ENCODE results near the gene PLK3. TPM values are rescaled to one million over a fixed set of nuclear protein-coding genes. Genes with fewer than 3 reads are reported as not detected.

PLK3 gene
- total and polyA plus RNA-seq, 2 of the 4 experiments (the other 2 are of a cell fraction): 15.8 to 51.6 TPM

DNA sequence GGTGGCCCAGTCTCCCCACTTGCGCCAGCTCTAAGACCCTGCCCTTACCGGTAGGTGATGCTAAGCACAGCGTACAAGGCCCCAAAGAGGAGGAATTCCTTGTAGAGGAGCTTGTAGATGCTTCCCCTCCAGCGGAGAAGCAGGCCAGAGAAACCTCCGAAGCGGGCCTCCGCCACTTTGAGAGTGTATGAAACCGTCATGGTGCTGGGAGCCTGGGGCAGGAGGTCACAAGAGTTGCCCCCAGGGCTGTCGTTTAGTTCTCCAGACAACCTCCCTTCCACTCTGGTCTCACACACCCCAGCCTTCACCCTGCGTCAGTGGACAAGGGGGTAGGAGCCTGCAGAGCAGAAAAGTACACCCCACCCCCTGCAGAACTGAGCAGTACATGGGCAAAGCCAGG is 12.7 kb upstream of the PLK3 start:
- in situ Hi-C loops (cut with MboI; ENCODE audit: low sequenced_read_pairs): no loop called here

More for the DNA sequence above, 12.7 kb upstream of the PLK3 start:
- Histone ChIP-seq H3K4me2 (ENCODE audit: low read depth, low read length) (no peak overlapping the region), H3K4me1 (ENCODE audit: control insufficient read depth, insufficient read depth, low read length) (peaks cover 8% of the 10 kb centered on the region; the same call in 1 of the 2 replicates), H3K56ac (ENCODE audit: extremely low read depth, insufficient read depth, low read length) (no peak overlapping the region), H3K9me1 (ENCODE audit: insufficient read depth, low read length) (no peaks in the 10 kb centered on the region), H3K23ac (ENCODE audit: low read depth, low read length) (no peak overlapping the region), H3K4ac (ENCODE audit: low read depth, low read length) (no peak overlapping the region), H4K20me1 (ENCODE audit: insufficient read depth, low read length) (no peaks in the 10 kb centered on the region), H3K14ac (replicated peaks; ENCODE audit: low read depth, low read length) (no peak overlapping the region), H2BK15ac (ENCODE audit: low read depth, low read length) (no peak overlapping the region), H2BK20ac (ENCODE audit: low read depth, low read length) (no peak overlapping the region), H4K91ac (ENCODE audit: insufficient read depth, low read depth, low read length) (no peak overlapping the region), H3K18ac (ENCODE audit: low read depth, low read length) (no peak overlapping the region), H4K5ac (ENCODE audit: low read depth, low read length) (no peak overlapping the region), H3K27me3 (ENCODE audit: control insufficient read depth, insufficient read depth, low read length) (peaks cover 2% of the 10 kb centered on the region; the same call in 1 of the 2 replicates), H3K9me3 (ENCODE audit: control insufficient read depth, insufficient read depth, low read length) (no peaks in the 10 kb centered on the region), H2BK120ac (ENCODE audit: low read depth, low read length) (no peak overlapping the region), H3K36me3 (ENCODE audit: control insufficient read depth, insufficient read depth, low read length) (no peaks in the 10 kb centered on the region), H2BK5ac (ENCODE audit: low read depth, low read length, poor library complexity, severe bottlenecking) (no peak overlapping the region), H3K79me1 (ENCODE audit: low read depth in 1 of 2, low read length in 2 of 2) (no peaks in the 10 kb centered on the region), H4K8ac (ENCODE audit: low read depth in 2 of 2, low read length in 2 of 2) (no peak overlapping the region), H2AFZ (replicated peaks; ENCODE audit: low read length, poor library complexity) (peak overlapping the region; percentile 4), H3K4me3 (ENCODE audit: insufficient read depth, low read depth, low read length) (no peak overlapping the region), H2AK5ac (ENCODE audit: low read depth, low read length) (no peak overlapping the region), H3K9ac (ENCODE audit: low read depth, low read length) (no peak overlapping the region), H2AK9ac (replicated peaks; ENCODE audit: low read depth, low read length, poor library complexity) (no peak overlapping the region), H3K27ac (ENCODE audit: insufficient read depth, low read length) (no peak overlapping the region)
- ATAC-seq (ENCODE audit: low read depth) (no peak), DNase-seq (no peak)
- POLR2A ChIA-PET (ENCODE audit: unreplicated experiment): no interaction called here
- TF ChIP-seq SMC3 (IDR thresholded peaks at IDR 0.05; ENCODE audit: low read depth, low read length) (no peak), NFE2L2 (IDR thresholded peaks at IDR 0.05; ENCODE audit: low read depth, low read length) (no peak), CHD1 (IDR thresholded peaks at IDR 0.05; ENCODE audit: low read depth, low read length) (no peak), MXI1 (IDR thresholded peaks at IDR 0.05; ENCODE audit: borderline replicate concordance, low read depth, low read length) (no peak), CEBPB (IDR thresholded peaks at IDR 0.05; ENCODE audit: low read depth, low read length) (no peak), MAZ (IDR thresholded peaks at IDR 0.05; ENCODE audit: borderline replicate concordance, low read depth, low read length) (no peak), RAD21 (IDR thresholded peaks at IDR 0.05; ENCODE audit: low read length) (no peak), BHLHE40 (IDR thresholded peaks at IDR 0.05; ENCODE audit: low read depth, low read length) (no peak)
- TF ChIP-seq, protein P1, sequence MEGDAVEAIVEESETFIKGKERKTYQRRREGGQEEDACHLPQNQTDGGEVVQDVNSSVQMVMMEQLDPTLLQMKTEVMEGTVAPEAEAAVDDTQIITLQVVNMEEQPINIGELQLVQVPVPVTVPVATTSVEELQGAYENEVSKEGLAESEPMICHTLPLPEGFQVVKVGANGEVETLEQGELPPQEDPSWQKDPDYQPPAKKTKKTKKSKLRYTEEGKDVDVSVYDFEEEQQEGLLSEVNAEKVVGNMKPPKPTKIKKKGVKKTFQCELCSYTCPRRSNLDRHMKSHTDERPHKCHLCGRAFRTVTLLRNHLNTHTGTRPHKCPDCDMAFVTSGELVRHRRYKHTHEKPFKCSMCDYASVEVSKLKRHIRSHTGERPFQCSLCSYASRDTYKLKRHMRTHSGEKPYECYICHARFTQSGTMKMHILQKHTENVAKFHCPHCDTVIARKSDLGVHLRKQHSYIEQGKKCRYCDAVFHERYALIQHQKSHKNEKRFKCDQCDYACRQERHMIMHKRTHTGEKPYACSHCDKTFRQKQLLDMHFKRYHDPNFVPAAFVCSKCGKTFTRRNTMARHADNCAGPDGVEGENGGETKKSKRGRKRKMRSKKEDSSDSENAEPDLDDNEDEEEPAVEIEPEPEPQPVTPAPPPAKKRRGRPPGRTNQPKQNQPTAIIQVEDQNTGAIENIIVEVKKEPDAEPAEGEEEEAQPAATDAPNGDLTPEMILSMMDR (conservative IDR thresholded peaks at IDR 0.05; ENCODE audit: low read depth, low read length): no peak
- TF ChIP-seq, protein P2, sequence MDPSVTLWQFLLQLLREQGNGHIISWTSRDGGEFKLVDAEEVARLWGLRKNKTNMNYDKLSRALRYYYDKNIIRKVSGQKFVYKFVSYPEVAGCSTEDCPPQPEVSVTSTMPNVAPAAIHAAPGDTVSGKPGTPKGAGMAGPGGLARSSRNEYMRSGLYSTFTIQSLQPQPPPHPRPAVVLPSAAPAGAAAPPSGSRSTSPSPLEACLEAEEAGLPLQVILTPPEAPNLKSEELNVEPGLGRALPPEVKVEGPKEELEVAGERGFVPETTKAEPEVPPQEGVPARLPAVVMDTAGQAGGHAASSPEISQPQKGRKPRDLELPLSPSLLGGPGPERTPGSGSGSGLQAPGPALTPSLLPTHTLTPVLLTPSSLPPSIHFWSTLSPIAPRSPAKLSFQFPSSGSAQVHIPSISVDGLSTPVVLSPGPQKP (IDR thresholded peaks at IDR 0.05; ENCODE audit: borderline replicate concordance, low read depth, low read length): no peak
- no CpG with 5 or more reads among the region's 10 CpGs for WGBS, 2 experiments (ENCODE audit: extremely low coverage in 2 of 2, insufficient read length in 1 of 2)
- intact Hi-C loops (cut with micrococcal nuclease) (no loop called here), dilution Hi-C loops (cut with HindIII; ENCODE audit: low sequenced_read_pairs, unreplicated experiment) (no loop called here)
- no TSS peak for BruUV-seq (replicated peaks)
- CTCF ChIA-PET: interaction anchor here (1.4 kb wide), 1 partner anchor 12 kb away, joined by 9 read pairs; the partner anchor contains the start of gene PLK3
